ENCODE measurements around the gene TMEM147.

Gene TMEM147

DNA sequence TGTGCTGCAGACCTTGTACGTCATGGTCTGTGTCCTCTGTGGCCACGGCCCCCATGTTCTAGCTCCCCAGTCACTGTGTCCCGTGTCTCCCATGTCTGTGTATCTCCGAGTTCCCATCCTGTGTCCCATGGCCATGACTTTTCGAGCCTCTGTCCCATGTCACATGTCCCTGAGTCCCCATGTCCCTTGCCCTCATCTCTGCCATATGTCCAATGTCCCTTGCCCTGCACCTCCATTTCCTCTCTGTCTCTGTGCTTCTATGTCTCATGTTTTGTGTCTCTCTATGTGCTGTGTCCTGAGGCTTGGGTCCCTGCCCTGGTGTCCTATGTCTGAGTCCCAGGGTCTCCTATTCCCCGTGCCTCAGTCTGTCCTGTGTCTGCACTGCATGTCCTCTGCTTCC is 16.0 kb downstream of the TMEM147 start:
- Histone ChIP-seq H3K9ac (ENCODE audit: low read length in 5 of 5) (no peak overlapping the region), H3K27me3 (ENCODE audit: control insufficient read depth in 5 of 5, insufficient read depth in 4 of 5, low read length in 5 of 5) (peaks cover 20 to 67% (median 52%) of the 10 kb centered on the region in 5 donors), H3K27ac (ENCODE audit: low read depth, low read length) (no peak overlapping the region), H3K36me3 (ENCODE audit: control insufficient read depth in 5 of 5, insufficient read depth in 5 of 5, low read length in 5 of 5) (no peaks in the 10 kb centered on the region), H3K9me3 (ENCODE audit: control insufficient read depth in 5 of 5, low read length in 5 of 5) (no peaks in the 10 kb centered on the region), H3K4me1 (ENCODE audit: control insufficient read depth in 5 of 5, insufficient read depth in 5 of 5, low read length in 5 of 5) (peaks cover 0 to 11% (median 8%) of the 10 kb centered on the region in 5 donors), H3K4me3 (ENCODE audit: low read depth in 1 of 5, low read length in 5 of 5) (no peak overlapping the region)

DNA sequence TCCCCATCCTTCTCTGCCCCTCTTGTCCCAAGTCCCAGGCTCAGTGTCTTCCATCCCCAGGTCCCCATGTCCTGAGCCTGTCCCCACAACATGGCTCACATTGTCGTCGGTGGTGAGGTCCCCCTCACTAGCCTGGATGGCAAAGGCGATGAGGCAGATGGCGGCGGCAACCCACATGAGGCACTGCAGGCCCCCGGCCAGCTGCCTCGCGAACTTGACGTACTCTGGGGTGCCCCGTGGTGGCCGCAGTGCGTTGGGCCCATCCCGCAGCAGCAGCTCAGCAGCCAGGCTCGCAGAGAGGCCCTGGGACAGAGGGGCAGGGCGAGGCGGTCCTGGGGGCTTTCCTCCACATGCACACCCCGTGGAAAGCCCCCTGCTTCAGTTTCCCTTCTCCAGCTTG is 16.9 kb downstream of the TMEM147 start:
- peaks cover 0 to 11% (median 8%) of the 10 kb centered on the region in 5 donors for H3K4me1 ChIP-seq (ENCODE audit: control insufficient read depth in 5 of 5, insufficient read depth in 5 of 5, low read length in 5 of 5)

DNA sequence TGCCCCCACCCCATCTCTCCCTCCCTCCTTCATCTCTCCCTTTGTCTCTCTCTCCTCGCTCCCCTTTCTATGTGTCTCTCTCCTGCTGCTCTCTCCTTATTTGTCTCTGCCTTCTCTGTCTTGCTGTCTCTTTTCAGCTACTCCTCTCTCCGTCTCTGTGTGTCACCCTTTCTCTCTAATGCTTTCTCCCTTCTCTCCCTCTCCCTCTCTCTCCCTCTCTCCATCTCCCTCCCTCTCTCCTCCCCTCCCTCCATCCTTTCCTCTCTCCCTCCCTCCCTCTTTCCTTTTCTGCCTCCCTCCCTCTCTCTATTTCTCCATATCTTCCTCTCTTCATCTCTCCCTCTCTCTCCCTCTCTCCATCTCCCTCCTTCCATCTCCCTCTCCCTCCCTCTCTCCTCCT is 17.4 kb downstream of the TMEM147 start:
- H3K27ac ChIP-seq (ENCODE audit: low read depth, low read length), result no peak overlapping the region
- H3K4me3 ChIP-seq (ENCODE audit: low read depth in 1 of 5, low read length in 5 of 5), result no peak overlapping the region
- peaks cover 0 to 8% (median 7%) of the 10 kb centered on the region in 5 donors for H3K4me1 ChIP-seq (ENCODE audit: control insufficient read depth in 5 of 5, insufficient read depth in 5 of 5, low read length in 5 of 5)
- no peaks in the 10 kb centered on the region for H3K9me3 ChIP-seq (ENCODE audit: control insufficient read depth in 5 of 5, low read length in 5 of 5)
- H3K27me3 ChIP-seq (ENCODE audit: control insufficient read depth in 5 of 5, insufficient read depth in 4 of 5, low read length in 5 of 5), result peaks cover 14 to 58% (median 51%) of the 10 kb centered on the region in 5 donors
- no peaks in the 10 kb centered on the region for H3K36me3 ChIP-seq (ENCODE audit: control insufficient read depth in 5 of 5, insufficient read depth in 5 of 5, low read length in 5 of 5)
- H3K9ac ChIP-seq (ENCODE audit: low read length in 5 of 5), result no peak overlapping the region

More for the DNA sequence above, 16.9 kb downstream of the TMEM147 start:
- H3K9ac ChIP-seq (ENCODE audit: low read length in 5 of 5), result no peak overlapping the region
- no peak overlapping the region for H3K27ac ChIP-seq (ENCODE audit: low read depth, low read length)
- H3K4me3 ChIP-seq (ENCODE audit: low read depth in 1 of 5, low read length in 5 of 5), result no peak overlapping the region
- H3K27me3 ChIP-seq (ENCODE audit: control insufficient read depth in 5 of 5, insufficient read depth in 4 of 5, low read length in 5 of 5), result peaks cover 17 to 61% (median 51%) of the 10 kb centered on the region in 5 donors
- H3K36me3 ChIP-seq (ENCODE audit: control insufficient read depth in 5 of 5, insufficient read depth in 5 of 5, low read length in 5 of 5), result no peaks in the 10 kb centered on the region
- H3K9me3 ChIP-seq (ENCODE audit: control insufficient read depth in 5 of 5, low read length in 5 of 5), result no peaks in the 10 kb centered on the region

DNA sequence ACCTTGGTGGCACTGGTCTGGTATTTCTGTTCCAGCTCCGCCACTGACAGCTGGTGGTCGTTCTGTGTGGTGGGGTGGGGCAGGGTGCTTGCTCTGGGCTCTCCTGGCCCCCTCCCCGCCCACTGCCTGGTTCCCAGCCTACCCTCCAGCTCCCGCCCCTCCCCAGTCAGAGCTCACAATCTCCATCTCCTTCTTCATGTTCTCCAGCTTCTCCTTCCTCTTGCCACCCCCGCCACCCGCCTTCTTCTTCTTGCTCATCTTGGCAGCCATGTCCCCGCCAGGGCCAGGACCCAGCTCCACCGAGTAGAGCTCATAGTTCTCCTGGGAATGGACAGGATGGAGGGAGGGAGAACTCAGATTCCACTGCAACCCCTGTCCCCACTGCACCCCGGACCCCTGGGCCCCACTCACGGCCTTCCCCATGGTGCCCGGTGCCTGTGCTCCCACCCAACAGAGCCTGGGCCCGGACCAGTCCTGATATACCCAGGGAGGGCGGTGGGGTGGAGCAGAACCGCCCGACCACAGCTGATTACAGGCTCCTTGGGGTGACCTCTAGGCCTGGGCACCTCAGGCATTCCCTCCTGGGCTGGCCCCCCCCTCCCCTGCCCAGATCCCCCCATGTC is 17.9 kb downstream of the TMEM147 start, which contains the start of gene ATP4A:
TSS of gene ATP4A (minus strand) at position 452 of the 623 bp plus-strand sequence. CDS start at position 423, 29 bp downstream.
- peaks cover 11 to 54% (median 46%) of the 10 kb centered on the region in 5 donors for H3K27me3 ChIP-seq (ENCODE audit: control insufficient read depth in 5 of 5, insufficient read depth in 4 of 5, low read length in 5 of 5)
- no peak within 1 kb of the TSS for H3K4me3 ChIP-seq (ENCODE audit: low read depth in 1 of 5, low read length in 5 of 5)
- H3K27ac ChIP-seq (ENCODE audit: low read depth, low read length), result no peak within 1 kb of the TSS
- no peaks in the 10 kb centered on the region for H3K9me3 ChIP-seq (ENCODE audit: control insufficient read depth in 5 of 5, low read length in 5 of 5)
- no peak within 1 kb of the TSS for H3K9ac ChIP-seq (ENCODE audit: low read length in 5 of 5)
- H3K36me3 ChIP-seq (ENCODE audit: control insufficient read depth in 5 of 5, insufficient read depth in 5 of 5, low read length in 5 of 5), result no peaks in the 10 kb centered on the region
- peaks cover 0 to 3% (median 2%) of the 10 kb centered on the region in 5 donors for H3K4me1 ChIP-seq (ENCODE audit: control insufficient read depth in 5 of 5, insufficient read depth in 5 of 5, low read length in 5 of 5)

DNA sequence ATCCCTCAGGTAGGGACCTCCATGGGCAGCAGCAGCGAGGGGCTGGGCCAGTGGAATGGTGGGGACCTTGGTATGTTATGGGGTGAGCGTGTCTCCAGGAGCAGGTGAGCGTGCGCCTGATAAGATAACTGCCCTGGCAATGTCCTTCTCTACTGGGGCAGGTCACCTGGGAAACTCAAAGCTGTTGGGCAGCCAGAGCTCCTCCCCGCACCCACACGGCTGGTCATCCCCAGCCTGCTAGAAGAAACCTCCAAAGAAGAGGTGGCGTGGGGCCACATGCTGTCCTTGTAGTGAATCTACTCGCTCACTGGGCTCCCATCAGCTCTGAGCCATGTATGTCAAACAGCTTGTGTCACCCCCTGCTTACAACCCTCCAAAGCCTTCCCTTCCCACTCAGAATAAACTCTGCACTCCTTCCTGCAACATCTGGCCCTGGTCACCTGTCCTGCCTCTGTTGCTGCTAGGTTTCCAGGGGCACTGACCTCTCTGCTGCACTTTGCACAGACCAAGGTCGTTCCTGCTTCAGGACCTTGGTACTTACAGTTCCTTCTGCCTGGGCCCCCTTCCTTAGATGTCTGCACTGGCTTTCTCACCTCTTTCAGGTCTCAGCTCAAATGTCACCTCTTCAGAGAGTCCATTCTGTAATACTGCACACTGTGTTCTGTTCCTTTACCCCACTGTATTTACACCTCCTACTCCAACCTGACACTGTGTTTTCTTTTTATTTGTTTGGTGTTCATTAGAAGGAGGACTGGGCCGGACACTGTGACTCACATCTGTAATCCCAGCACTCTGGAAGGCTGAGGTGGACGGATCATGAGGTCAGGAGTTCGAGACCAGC is 19.8 kb downstream of the TMEM147 start:
- H3K27me3 ChIP-seq (ENCODE audit: control insufficient read depth in 5 of 5, insufficient read depth in 4 of 5, low read length in 5 of 5), result peaks cover 5 to 50% (median 34%) of the 10 kb centered on the region in 5 donors
- no peaks in the 10 kb centered on the region for H3K36me3 ChIP-seq (ENCODE audit: control insufficient read depth in 5 of 5, insufficient read depth in 5 of 5, low read length in 5 of 5)
- no peak overlapping the region for H3K4me3 ChIP-seq (ENCODE audit: low read depth in 1 of 5, low read length in 5 of 5)
- H3K4me1 ChIP-seq (ENCODE audit: control insufficient read depth in 5 of 5, insufficient read depth in 5 of 5, low read length in 5 of 5), result no peaks in the 10 kb centered on the region
- H3K9me3 ChIP-seq (ENCODE audit: control insufficient read depth in 5 of 5, low read length in 5 of 5), result no peaks in the 10 kb centered on the region
- no peak overlapping the region for H3K9ac ChIP-seq (ENCODE audit: low read length in 5 of 5)
- no peak overlapping the region for H3K27ac ChIP-seq (ENCODE audit: low read depth, low read length)

DNA sequence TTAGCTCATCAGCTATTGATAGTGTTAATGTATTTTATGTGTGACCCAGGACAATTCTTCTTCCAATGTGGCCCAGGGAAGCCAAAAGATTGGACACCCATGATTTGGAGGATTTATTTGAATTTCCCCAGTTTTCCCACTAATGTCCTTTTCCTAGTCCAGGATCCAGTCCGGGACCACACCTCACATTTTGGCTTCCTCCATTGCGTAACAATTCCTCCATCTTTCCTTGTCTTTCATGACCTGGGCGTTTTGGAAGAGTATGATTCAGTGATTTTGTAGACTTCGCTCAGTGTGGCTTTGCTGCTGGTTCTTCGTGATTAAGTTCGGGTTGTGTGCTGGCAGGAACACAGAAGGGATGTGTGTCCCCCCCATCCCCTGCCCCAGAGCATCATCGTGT is 21.3 kb downstream of the TMEM147 start:
- no peak overlapping the region for H3K9ac ChIP-seq (ENCODE audit: low read length in 5 of 5)
- H3K4me3 ChIP-seq (ENCODE audit: low read depth in 1 of 5, low read length in 5 of 5), result no peak overlapping the region
- no peak overlapping the region for H3K27ac ChIP-seq (ENCODE audit: low read depth, low read length)
- H3K36me3 ChIP-seq (ENCODE audit: control insufficient read depth in 5 of 5, insufficient read depth in 5 of 5, low read length in 5 of 5), result no peaks in the 10 kb centered on the region
- no peaks in the 10 kb centered on the region for H3K9me3 ChIP-seq (ENCODE audit: control insufficient read depth in 5 of 5, low read length in 5 of 5)
- no peaks in the 10 kb centered on the region for H3K4me1 ChIP-seq (ENCODE audit: control insufficient read depth in 5 of 5, insufficient read depth in 5 of 5, low read length in 5 of 5)
- peaks cover 5 to 44% (median 28%) of the 10 kb centered on the region in 5 donors for H3K27me3 ChIP-seq (ENCODE audit: control insufficient read depth in 5 of 5, insufficient read depth in 4 of 5, low read length in 5 of 5)

DNA sequence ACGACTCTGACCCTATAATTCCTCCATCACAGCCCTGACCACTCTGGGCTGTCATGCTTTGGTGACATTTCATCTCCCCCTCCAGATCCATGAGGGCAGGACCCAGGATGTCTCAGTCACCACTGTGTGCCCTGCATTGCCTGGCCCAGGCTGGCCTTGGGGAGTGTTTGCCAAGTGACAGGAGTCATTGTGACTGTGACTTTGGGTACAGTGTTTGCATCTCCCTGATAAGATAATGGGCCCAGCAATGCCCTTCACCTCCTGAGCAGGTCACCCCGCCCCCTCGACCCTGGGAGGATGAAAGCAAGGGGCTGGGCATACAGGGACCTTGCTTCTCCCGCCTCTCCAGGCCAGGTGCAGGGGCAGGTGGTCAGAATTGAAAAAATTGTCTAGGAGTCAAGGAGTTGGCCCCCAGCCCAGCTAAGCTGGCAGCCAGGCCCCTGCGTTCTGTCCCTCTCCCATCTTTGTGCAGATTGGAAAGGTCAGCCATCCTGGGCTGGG is 23.9 kb downstream of the TMEM147 start:
- H3K27ac ChIP-seq (ENCODE audit: low read depth, low read length), result no peak overlapping the region
- no peak overlapping the region for H3K4me3 ChIP-seq (ENCODE audit: low read depth in 1 of 5, low read length in 5 of 5)
- no peaks in the 10 kb centered on the region for H3K36me3 ChIP-seq (ENCODE audit: control insufficient read depth in 5 of 5, insufficient read depth in 5 of 5, low read length in 5 of 5)
- no peaks in the 10 kb centered on the region for H3K4me1 ChIP-seq (ENCODE audit: control insufficient read depth in 5 of 5, insufficient read depth in 5 of 5, low read length in 5 of 5)
- H3K9me3 ChIP-seq (ENCODE audit: control insufficient read depth in 5 of 5, low read length in 5 of 5), result no peaks in the 10 kb centered on the region
- H3K9ac ChIP-seq (ENCODE audit: low read length in 5 of 5), result no peak overlapping the region
- peaks cover 5 to 36% (median 19%) of the 10 kb centered on the region in 5 donors for H3K27me3 ChIP-seq (ENCODE audit: control insufficient read depth in 5 of 5, insufficient read depth in 4 of 5, low read length in 5 of 5)

DNA sequence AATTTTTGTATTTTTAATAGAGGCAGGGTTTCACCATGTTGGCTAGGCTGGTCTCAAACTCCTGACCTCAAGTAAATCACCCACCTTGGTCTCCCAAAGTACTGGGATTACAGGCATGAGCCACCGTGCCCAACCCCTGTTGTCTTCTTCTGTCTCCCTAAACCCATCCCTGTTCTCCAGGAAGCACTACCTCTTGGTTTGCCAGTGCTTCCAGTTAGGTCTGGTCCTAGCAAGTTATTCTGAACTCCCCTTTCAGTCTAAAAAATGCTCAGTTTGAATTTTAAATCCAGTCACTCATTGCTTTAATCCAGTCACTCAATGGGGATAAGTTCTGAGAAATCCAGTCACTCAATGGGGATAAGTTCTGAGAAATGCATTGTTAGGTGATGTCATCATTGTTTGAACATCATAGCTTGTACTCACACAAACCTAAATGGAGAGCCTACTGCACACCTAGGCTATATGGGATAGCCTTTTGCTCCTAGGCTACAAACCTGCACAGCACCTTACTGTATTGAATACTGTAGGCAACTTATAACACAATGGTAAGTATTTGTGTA is 26.1 kb downstream of the TMEM147 start:
- Histone ChIP-seq H3K4me3 (ENCODE audit: low read depth in 1 of 5, low read length in 5 of 5) (no peak overlapping the region), H3K4me1 (ENCODE audit: control insufficient read depth in 5 of 5, insufficient read depth in 5 of 5, low read length in 5 of 5) (no peaks in the 10 kb centered on the region), H3K9me3 (ENCODE audit: control insufficient read depth in 5 of 5, low read length in 5 of 5) (peaks cover 7 to 16% (median 11%) of the 10 kb centered on the region in 5 donors), H3K27ac (ENCODE audit: low read depth, low read length) (no peak overlapping the region), H3K36me3 (ENCODE audit: control insufficient read depth in 5 of 5, insufficient read depth in 5 of 5, low read length in 5 of 5) (no peaks in the 10 kb centered on the region), H3K9ac (ENCODE audit: low read length in 5 of 5) (no peak overlapping the region), H3K27me3 (ENCODE audit: control insufficient read depth in 5 of 5, insufficient read depth in 4 of 5, low read length in 5 of 5) (peaks cover 5 to 24% (median 9%) of the 10 kb centered on the region in 5 donors)

DNA sequence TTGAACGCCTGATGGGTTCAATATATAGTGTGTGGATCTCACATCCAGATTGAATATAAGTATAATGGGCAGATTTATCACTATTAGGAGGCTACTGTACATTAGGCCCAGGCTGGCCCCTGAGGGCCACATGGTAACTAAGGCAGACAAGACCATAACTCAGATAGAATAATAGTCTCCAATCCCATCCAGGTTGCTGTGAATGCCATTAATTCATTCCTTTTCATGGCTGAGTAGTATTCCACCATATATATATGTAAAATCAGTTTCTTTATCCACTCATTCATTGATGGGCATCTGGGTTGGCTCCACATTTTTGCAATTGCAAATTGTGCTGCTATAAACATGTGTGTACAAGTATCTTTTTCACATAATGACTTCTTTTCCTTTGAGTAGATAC is 32.5 kb downstream of the TMEM147 start:
- peaks cover 0 to 5% (median 3%) of the 10 kb centered on the region in 5 donors for H3K27me3 ChIP-seq (ENCODE audit: control insufficient read depth in 5 of 5, insufficient read depth in 4 of 5, low read length in 5 of 5)
- no peak overlapping the region for H3K4me3 ChIP-seq (ENCODE audit: low read depth in 1 of 5, low read length in 5 of 5)
- peaks cover 7 to 26% (median 19%) of the 10 kb centered on the region in 5 donors for H3K9me3 ChIP-seq (ENCODE audit: control insufficient read depth in 5 of 5, low read length in 5 of 5)
- no peak overlapping the region for H3K27ac ChIP-seq (ENCODE audit: low read depth, low read length)
- no peaks in the 10 kb centered on the region for H3K36me3 ChIP-seq (ENCODE audit: control insufficient read depth in 5 of 5, insufficient read depth in 5 of 5, low read length in 5 of 5)
- no peaks in the 10 kb centered on the region for H3K4me1 ChIP-seq (ENCODE audit: control insufficient read depth in 5 of 5, insufficient read depth in 5 of 5, low read length in 5 of 5)
- H3K9ac ChIP-seq (ENCODE audit: low read length in 5 of 5), result no peak overlapping the region

Measured in subcutaneous abdominal adipose tissue (tissue), 5 donors.